H1 (cell line): ENCODE measurements around the gene USH2A. TPM values are rescaled to one million over a fixed set of nuclear protein-coding genes. Genes with fewer than 3 reads are reported as not detected.

Experiments
- ASH2L ChIP-seq: fragments of 200-600, 300-600 bp; sonication (generic); IDR thresholded peaks from one replicate; pipeline ENCODE4 v1.7.1; 2017; ENCODE audit warnings: low read length
- BCL11A ChIP-seq, 2 experiments: IDR thresholded peaks; one replicate each; pipeline ENCODE4 v1.6.1; 2011; ENCODE audit warnings: low read depth in 2 of 2, low read length in 2 of 2, mild to moderate bottlenecking in 2 of 2
- BRCA1 ChIP-seq: IDR thresholded peaks from 2 replicates; pipeline ENCODE4 v1.6.1; 2012; ENCODE audit warnings: low read depth, low read length, improper control_type of control experiment
- CHD1 ChIP-seq: IDR thresholded peaks from 2 replicates; pipeline ENCODE4 v1.6.1; 2012; ENCODE audit warnings: low read depth, low read length, improper control_type of control experiment
- EZH2 ChIP-seq: fragments of 200-600 bp; sonication (generic); IDR thresholded peaks from 2 replicates; pipeline ENCODE4 v1.7.1; 2012; ENCODE audit warnings: low read depth, mild to moderate bottlenecking, moderate library complexity, low read length, inconsistent platforms; ENCODE audit not compliant: severe bottlenecking
- FOSL1 ChIP-seq: IDR thresholded peaks from 2 replicates; pipeline ENCODE4 v1.6.1; 2011; ENCODE audit warnings: mild to moderate bottlenecking, low read depth, low read length, moderate library complexity; ENCODE audit not compliant: insufficient read depth
- NRF1 ChIP-seq: IDR thresholded peaks from 2 replicates; pipeline ENCODE4 v1.6.1; 2011; ENCODE audit warnings: mild to moderate bottlenecking, low read depth, low read length, improper control_type of control experiment
- SP4 ChIP-seq: IDR thresholded peaks from 2 replicates; pipeline ENCODE4 v1.6.1; 2012; ENCODE audit warnings: low read length, inconsistent platforms
- polyA plus RNA-seq, 7 experiments: library from polyadenylated mRNA; depleted of rRNA in 3 of 7; stranded (reverse) in 5 of 7; unstranded in 2 of 7; fragments of >200 nt in 5 of 7; fragments of 200-250 nt in 2 of 7; gene quantifications; 1 replicate in 5 of 7; 2 replicates in 1 of 7; 4 replicates in 1 of 7; pipeline versions ENCODE4 v1.2.1 to v1.2.3, GENCODE V29; 2011 to 2013; ENCODE audit warnings: missing spikeins in 2 of 7, mixed read lengths in 2 of 7
- total RNA-seq: library from RNA; stranded (reverse); fragmentation: NEBNext Ultra II Directional; extraction: Animal tissue kit (Norgen Biotek cat#: 25700); gene quantifications from 2 replicates; pipeline ENCODE4 v1.2.1, GENCODE V29; 2021
- TF ChIP-seq, protein P1 (sequence below): fragments of 300-600 bp; sonication (generic); IDR thresholded peaks from 2 replicates; pipeline ENCODE4 v1.7.1; 2012; ENCODE audit warnings: low read length, moderate library complexity, mild to moderate bottlenecking, inconsistent platforms; ENCODE audit not compliant: insufficient replicate concordance
- TF ChIP-seq, protein P2 (sequence below), 3 experiments: IDR thresholded peaks; 1 replicate in 2 of 3; 2 replicates in 1 of 3; pipeline versions ENCODE4 v1.5.1 to v1.6.1; 2011; ENCODE audit warnings: low read length in 3 of 3, mild to moderate bottlenecking in 3 of 3, inconsistent platforms in 2 of 3, low read depth in 1 of 3, moderate library complexity in 1 of 3; ENCODE audit not compliant: insufficient read depth in 1 of 3; ENCODE audit errors: control extremely low read depth in 1 of 3

Gene USH2A
- total and polyA plus RNA-seq, 2 of the 8 experiments (the other 6 are each of a cell fraction or from before 2014, with no cell fraction given) = 0.02 to 0.17 TPM

- TF ChIP-seq, protein P1, sequence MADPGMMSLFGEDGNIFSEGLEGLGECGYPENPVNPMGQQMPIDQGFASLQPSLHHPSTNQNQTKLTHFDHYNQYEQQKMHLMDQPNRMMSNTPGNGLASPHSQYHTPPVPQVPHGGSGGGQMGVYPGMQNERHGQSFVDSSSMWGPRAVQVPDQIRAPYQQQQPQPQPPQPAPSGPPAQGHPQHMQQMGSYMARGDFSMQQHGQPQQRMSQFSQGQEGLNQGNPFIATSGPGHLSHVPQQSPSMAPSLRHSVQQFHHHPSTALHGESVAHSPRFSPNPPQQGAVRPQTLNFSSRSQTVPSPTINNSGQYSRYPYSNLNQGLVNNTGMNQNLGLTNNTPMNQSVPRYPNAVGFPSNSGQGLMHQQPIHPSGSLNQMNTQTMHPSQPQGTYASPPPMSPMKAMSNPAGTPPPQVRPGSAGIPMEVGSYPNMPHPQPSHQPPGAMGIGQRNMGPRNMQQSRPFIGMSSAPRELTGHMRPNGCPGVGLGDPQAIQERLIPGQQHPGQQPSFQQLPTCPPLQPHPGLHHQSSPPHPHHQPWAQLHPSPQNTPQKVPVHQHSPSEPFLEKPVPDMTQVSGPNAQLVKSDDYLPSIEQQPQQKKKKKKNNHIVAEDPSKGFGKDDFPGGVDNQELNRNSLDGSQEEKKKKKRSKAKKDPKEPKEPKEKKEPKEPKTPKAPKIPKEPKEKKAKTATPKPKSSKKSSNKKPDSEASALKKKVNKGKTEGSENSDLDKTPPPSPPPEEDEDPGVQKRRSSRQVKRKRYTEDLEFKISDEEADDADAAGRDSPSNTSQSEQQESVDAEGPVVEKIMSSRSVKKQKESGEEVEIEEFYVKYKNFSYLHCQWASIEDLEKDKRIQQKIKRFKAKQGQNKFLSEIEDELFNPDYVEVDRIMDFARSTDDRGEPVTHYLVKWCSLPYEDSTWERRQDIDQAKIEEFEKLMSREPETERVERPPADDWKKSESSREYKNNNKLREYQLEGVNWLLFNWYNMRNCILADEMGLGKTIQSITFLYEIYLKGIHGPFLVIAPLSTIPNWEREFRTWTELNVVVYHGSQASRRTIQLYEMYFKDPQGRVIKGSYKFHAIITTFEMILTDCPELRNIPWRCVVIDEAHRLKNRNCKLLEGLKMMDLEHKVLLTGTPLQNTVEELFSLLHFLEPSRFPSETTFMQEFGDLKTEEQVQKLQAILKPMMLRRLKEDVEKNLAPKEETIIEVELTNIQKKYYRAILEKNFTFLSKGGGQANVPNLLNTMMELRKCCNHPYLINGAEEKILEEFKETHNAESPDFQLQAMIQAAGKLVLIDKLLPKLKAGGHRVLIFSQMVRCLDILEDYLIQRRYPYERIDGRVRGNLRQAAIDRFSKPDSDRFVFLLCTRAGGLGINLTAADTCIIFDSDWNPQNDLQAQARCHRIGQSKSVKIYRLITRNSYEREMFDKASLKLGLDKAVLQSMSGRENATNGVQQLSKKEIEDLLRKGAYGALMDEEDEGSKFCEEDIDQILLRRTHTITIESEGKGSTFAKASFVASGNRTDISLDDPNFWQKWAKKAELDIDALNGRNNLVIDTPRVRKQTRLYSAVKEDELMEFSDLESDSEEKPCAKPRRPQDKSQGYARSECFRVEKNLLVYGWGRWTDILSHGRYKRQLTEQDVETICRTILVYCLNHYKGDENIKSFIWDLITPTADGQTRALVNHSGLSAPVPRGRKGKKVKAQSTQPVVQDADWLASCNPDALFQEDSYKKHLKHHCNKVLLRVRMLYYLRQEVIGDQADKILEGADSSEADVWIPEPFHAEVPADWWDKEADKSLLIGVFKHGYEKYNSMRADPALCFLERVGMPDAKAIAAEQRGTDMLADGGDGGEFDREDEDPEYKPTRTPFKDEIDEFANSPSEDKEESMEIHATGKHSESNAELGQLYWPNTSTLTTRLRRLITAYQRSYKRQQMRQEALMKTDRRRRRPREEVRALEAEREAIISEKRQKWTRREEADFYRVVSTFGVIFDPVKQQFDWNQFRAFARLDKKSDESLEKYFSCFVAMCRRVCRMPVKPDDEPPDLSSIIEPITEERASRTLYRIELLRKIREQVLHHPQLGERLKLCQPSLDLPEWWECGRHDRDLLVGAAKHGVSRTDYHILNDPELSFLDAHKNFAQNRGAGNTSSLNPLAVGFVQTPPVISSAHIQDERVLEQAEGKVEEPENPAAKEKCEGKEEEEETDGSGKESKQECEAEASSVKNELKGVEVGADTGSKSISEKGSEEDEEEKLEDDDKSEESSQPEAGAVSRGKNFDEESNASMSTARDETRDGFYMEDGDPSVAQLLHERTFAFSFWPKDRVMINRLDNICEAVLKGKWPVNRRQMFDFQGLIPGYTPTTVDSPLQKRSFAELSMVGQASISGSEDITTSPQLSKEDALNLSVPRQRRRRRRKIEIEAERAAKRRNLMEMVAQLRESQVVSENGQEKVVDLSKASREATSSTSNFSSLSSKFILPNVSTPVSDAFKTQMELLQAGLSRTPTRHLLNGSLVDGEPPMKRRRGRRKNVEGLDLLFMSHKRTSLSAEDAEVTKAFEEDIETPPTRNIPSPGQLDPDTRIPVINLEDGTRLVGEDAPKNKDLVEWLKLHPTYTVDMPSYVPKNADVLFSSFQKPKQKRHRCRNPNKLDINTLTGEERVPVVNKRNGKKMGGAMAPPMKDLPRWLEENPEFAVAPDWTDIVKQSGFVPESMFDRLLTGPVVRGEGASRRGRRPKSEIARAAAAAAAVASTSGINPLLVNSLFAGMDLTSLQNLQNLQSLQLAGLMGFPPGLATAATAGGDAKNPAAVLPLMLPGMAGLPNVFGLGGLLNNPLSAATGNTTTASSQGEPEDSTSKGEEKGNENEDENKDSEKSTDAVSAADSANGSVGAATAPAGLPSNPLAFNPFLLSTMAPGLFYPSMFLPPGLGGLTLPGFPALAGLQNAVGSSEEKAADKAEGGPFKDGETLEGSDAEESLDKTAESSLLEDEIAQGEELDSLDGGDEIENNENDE = no peak
- TF ChIP-seq BCL11A (IDR thresholded peaks at IDR 0.05; ENCODE audit: low read depth in 2 of 2, low read length in 2 of 2) (no peak), FOSL1 (no peak), CHD1 (no peak), SP4 (no peak), NRF1 (no peak), ASH2L (no peak), BRCA1 (no peak), EZH2 (no peak)
- TF ChIP-seq, protein P2, sequence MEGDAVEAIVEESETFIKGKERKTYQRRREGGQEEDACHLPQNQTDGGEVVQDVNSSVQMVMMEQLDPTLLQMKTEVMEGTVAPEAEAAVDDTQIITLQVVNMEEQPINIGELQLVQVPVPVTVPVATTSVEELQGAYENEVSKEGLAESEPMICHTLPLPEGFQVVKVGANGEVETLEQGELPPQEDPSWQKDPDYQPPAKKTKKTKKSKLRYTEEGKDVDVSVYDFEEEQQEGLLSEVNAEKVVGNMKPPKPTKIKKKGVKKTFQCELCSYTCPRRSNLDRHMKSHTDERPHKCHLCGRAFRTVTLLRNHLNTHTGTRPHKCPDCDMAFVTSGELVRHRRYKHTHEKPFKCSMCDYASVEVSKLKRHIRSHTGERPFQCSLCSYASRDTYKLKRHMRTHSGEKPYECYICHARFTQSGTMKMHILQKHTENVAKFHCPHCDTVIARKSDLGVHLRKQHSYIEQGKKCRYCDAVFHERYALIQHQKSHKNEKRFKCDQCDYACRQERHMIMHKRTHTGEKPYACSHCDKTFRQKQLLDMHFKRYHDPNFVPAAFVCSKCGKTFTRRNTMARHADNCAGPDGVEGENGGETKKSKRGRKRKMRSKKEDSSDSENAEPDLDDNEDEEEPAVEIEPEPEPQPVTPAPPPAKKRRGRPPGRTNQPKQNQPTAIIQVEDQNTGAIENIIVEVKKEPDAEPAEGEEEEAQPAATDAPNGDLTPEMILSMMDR (IDR thresholded peaks at IDR 0.05; ENCODE audit: control extremely low read depth in 1 of 3, insufficient read depth in 1 of 3, low read depth in 1 of 3, low read length in 3 of 3) = no peak
- TF ChIP-seq, all 59 proteins: peak for 0
These were observed 656.7 kb downstream of the USH2A start (continued) for GRCh38 chr1:215766521-215766920.
